Activated gamma-delta T cell (primary cell): Measurements from ENCODE around the gene BTBD2.
"Not testable (repeated sequence)": the region's sequence is repeated elsewhere in the genome, so short reads cannot be mapped to it uniquely, and the experiment has no call there.

Source experiments
- DNase-seq: peaks from one replicate; lab custom pipeline; 2025; lab: John Stamatoyannopoulos, UW

BTBD2 gene

DNA sequence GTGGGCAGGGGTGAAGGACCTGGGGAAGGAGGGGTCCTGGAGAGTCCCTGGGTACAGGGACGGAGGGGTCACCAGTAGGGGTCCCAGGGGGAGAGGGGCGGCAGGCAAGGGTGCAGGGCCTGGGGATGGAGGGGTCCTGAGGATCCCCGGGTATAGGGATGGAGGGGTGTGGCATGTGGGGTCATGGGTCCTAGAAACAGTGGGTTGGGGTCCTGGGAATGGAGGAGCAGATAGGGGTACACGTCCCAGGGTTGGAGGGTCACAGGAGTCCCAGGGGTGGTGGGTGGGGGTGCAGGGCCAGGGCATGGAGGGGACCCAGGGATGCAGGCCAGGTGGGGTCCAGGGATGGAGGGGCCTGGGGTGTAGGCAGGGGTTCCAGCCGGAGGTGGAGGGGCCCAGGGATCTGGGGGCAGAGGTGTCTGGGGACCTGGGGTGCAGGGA lies 1.4 kb downstream of the BTBD2 start:
- no peak for DNase-seq

DNA sequence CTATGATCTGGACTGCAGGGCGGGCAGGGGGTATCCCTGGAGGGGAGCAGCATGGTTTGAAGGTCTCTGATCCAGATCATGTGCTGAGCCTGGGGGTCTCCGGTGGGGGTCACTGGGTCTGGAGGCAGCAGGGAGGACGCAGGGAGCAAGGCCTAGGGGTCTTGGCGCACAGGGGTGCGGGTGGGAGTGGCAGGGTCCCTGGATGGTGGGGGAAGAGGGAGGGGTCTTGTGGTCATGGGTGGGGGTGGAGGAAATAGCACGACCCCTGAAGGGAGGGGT lies 1.9 kb downstream of the BTBD2 start:
- no peak for DNase-seq

- DNase-seq = no peak
These were observed 2.4 kb downstream of the BTBD2 start for GRCh38 chr19:2012941-2013682.

GRCh38 chr19:2011169-2011568 lies 4.3 kb downstream of the BTBD2 start:
- no peak for DNase-seq

DNA sequence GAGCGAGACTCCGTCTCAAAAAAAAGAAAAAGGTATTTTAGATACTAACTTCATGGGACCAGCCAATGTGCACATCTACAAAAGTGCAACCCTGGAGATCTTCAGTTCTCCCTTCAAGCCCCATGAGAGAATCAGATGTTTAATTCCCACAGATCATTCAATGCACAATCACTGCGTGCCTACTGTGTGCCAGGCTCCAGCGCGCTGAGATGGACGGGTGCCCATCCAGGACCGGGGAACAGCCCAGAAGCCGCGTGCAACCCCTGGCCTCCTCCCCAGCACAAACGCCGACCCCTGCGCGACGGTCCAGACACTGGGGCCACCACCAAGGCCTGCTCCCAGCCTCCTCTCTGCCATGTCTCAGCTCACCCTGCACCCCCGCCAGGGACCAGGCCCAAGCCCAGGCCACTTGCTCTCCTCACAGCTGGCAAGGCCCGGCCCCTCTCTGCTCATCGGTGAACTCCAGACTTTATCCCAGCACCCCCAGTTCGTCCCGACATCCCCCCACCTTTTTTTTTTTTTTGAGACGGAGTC lies 5.3 kb downstream of the BTBD2 start:
- no peak for DNase-seq

DNA sequence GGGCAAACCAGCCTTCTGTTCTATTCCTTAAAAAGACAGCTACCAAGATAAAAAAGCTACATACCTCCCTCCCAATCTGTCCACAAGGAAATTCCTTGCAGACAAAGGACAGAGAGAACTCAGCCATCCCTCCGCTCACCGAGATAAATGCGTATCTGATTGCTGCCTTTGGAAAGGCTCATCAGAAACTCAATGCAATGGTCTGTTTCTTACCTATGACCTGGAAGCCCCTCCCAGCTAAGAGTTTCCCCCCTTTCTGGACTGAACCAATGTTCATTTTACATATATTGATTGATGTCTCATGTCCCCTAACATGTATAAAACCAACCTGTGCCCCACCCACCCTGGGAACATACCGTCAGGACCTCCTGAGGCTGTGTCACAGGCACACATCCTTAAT lies 11.6 kb downstream of the BTBD2 start:
- no peak for DNase-seq

DNA sequence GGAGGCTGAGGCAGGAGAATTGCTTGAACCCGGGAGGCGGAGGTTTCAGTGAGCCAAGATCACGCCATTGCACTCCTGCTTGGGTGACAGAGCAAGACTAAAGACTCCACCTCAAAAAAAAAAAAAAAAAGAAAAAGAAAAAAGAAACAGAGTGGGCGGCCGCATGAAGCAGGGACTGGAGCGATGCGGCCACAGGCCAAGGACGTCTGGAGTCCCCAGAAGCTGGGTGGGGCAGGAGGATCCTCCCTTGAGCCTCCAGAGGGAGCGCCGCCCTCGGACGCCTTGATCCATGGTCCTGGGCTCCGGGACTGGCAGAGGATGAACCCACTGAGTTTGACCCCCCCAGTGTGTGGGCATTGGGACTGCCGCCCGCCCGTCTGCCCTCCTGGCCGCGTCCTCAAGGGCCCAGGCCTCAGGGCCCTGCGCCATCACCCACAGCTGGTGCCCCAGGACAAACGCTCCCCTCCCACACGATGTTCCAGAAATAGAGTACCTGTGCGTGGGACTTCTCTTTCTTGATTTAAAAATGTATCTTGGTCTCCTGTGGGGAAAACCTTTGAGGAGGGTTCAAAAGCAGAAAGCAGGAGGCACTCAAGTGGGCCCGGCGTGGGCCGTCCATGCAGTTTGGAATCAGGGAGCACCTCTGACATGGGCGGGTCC lies 15.5 kb downstream of the BTBD2 start:
- DNase-seq = no peak

DNA sequence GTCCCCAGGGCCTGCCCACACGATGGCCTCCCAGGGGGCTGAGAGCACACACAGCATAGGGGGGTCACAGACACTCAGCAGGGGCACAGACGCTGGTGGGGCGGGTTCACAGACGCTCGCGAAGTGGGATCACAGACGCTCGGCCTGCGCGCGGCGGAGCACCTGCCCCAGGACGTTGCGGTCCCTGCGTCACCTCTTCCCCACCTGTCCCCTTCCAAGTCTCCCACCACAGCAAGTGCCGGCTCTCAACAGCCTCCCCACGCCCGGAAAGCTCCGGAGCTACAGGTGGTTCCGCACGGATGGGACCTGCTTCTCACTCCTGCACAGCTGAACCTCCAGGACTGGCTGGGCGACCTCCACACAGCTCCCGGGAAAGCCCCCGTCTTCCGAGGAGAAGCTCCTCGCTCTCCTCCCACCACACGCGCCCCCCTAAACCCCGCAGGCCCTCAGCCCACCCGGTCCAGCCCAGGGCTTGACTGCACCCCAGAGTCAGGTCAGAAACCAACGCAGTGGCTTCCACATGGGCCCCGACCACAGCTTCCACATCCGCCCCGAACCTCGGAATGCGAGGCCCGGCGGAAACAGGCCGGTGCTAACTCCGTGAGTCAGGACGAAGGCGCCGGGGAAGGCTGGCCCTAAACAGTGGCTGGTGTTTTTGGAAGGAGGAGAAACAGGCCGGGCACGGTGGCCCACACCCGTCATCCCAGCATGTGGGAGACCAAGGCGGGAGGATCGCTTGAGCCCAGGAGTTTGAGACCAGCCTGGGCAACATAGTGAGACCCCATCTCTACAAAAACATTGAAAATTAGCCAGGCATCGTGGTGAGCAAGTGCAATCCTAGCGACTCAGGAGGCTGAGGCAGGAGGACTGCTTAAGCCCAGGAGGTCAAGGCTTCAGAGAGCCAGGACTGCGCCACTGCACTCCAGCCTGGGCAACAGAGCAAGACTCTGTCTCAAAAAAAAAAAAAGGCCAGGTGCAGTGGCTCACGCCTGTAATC lies 16.5 kb downstream of the BTBD2 start:
- DNase-seq = no peak

GRCh38 chr19:1997353-1998233 lies 17.9 kb downstream of the BTBD2 start:
- DNase-seq = no peak

DNA sequence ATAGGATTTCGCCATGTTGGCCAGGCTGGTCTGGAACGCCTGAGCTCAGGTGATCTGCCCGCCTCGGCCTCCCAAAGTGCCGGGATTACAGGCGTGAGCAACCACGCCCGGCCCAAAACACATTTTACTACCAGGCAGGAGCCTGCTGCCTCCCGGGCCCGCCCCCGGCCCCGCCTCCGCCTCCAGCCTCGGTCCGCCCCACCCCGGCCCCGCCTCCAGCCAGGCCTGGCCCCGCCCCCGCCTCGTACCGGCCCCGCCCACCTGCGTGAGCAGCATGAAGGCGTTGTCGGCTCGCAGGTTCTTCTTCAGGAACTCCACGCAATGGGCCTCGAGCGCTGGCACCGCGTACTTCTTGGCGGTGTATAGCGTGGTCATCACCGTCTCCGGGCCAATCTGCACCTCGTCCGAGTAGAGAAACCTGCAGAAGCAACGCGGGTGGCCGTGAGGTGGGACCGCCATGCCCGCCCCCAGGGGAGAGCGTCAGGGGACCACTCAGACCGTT lies 22.7 kb downstream of the BTBD2 start:
- DNase-seq = no peak

GRCh38 chr19:1991018-1991913 lies 24.2 kb downstream of the BTBD2 start:
- no peak for DNase-seq

DNA sequence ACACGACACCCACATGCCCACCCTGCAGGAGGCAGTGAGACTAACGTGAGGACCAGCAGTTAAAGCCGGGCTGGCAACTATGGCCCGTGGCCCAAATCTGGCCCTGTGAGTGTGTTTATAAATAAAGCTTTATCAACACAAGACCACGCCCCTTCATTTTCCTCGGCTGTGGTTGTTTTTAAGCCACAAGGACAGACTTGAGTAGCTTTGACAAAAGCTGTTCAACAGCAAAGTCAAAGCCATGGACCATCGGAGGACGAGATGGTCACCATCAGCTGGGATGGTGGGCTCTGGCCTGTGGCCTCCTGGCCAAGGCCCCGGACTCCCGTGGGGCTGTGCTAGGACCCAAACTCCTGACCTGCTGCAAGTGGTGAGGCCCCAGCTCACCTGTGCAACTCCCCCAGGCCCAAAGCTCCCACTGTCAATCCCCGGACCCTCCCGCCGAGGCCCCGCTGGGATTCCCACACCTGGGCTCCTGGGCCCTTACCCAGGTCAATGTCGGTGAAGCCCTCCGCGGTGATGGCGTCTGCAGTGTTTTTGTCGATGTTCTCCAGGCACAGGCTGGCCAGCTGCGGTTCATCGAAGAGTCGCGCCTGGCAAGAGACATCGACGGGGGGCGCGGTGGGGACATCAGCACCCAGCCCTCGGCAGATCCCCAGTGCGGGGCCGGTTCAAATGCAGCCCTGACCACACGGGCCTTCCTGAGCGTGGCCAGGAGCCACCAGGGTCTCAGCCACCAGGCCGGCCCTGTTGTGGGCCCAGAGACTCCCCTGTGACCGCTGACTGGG lies 25.1 kb downstream of the BTBD2 start:
- no peak for DNase-seq

DNA sequence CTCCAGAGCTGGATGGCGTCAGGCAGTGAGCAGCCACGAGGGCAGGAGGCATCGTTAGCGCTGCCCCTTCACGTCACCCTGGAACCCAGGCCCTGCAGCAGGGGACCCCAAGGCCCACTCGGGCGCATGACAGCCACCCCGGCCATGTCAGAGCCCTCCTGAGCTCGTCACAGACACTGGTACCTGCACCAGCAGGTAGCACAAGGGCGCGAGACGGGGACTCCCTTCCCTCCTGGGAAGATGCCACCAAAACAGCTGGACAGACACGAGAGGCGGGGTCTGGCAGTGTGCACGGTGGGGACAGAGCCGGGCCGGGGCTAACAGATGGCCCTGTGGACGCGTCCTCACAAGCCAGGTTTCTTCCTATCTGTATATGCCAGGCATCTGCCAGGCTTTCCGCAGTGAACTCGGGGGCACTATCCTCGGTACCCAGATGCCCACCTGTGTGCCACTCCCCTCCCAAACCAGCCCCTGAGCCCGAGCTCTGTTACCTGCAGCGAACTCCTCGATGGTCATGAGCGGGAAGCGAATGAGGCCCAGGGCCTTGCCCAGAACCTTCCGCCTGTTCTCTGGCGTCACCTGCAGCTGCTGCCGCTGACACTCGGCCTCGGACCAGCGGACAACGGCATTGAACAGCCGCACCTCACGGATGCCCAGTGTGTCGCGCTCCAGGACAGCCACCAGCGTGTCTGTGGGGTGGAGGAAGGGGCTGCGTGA lies 25.8 kb downstream of the BTBD2 start:
- no peak for DNase-seq

DNA sequence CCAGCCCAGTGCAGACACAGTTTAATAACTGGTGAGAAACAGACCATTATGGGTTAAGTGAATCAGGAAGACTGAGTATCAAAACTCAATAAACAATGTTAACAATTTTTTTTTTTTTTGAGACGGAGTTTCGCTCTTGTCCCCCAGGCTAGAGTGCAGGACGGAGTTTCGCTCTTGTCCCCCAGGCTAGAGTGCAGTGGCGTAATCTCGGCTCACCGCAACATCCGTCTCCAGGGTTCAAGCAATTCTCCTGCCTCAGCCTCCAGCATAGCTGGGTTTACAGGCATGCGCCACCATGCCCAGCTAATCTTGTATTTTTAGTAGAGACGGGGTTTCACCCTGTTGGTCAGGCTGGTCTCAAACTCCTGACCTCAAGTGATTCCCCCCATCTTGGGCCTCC lies 27.1 kb downstream of the BTBD2 start:
- not testable (repeated sequence) for DNase-seq

DNA sequence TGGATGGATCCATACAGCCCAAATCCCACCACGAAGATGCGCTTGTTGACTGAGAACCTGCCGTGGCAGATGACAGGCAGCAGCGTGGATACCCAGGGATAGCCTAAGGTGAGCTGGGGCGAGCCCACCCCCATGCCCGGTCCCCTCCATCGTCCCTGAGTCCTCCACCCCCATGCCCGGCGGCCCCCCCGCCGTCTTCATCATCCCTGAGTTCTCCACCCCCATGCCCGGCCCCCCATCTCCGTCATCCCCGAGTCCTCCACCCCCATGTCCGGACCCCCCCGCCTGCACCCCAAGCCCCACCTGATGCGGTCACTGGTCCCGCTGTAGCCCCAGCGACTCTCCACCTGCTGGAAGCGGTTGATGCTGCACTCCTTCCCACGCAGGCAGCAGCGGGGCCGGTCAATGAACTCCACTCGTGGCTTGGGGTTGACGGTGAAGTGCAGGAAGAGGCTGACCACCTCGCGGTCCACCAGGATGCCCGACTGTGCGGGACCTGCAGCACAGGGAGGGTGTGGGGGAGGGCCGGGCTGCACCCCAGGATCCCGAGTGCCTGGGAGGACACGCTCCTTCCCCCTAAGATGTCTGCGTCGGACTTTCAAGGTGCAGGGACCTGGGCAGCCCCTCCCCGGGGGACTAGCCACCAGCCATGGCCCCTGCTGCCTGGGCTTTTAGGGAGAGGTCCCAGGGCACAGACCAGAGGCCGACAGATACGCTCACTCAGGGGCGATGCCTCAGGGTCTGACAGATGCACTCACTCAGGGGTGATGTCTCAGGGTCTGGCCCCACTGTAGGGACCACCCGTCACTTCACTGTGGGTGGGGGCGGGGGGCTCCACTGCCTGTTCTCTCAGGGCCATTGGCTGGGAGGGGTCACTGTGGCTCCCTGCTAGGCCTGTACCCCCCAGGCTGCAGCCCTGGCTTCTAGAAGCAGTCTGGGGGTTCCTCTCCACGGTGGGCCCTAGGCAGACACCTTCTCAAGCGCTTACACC lies 28.0 kb downstream of the BTBD2 start:
- DNase-seq = no peak

GRCh38 chr19:1986357-1987162 lies 29.0 kb downstream of the BTBD2 start:
- DNase-seq = no peak
